Fibroblast of mammary gland (primary cell): ENCODE data around the gene TAF3.

Source experiments
- DNase-seq: peaks from one replicate; pipeline ENCODE4 v3.0.0-alpha.2; 2010; ENCODE audit warnings: low read depth
- H3K4me3 ChIP-seq: 2 replicates; pipeline ENCODE4 v1.5.1; 2011; ENCODE audit warnings: low read depth, mild to moderate bottlenecking, low read length, moderate library complexity; ENCODE audit not compliant: control insufficient read depth
- CTCF ChIP-seq: conservative IDR thresholded peaks from 2 replicates; pipeline ENCODE4 v1.5.1; 2011; ENCODE audit warnings: low read depth, low read length, inconsistent platforms; ENCODE audit not compliant: control insufficient read depth, insufficient read depth

TAF3 gene

GRCh38 chr10:7874864-7875263 is 56.6 kb downstream of the TAF3 start:
- no peak overlapping the region for H3K4me3 ChIP-seq
- no peak for TF ChIP-seq CTCF
- no peak for DNase-seq

- no peak for TF ChIP-seq CTCF
- DNase-seq = no peak
- H3K4me3 ChIP-seq = no peak overlapping the region
Measured at GRCh38 chr10:7876541-7877127, 58.3 kb downstream of the TAF3 start.

GRCh38 chr10:7881119-7881518 is 62.8 kb downstream of the TAF3 start:
- no peak for DNase-seq
- TF ChIP-seq CTCF = no peak
- no peak overlapping the region for H3K4me3 ChIP-seq

GRCh38 chr10:7886056-7886455 is 67.8 kb downstream of the TAF3 start:
- H3K4me3 ChIP-seq = no peak overlapping the region
- TF ChIP-seq CTCF = no peak
- no peak for DNase-seq

GRCh38 chr10:7887174-7887816 is 69.0 kb downstream of the TAF3 start:
- peak; percentile 17 for DNase-seq
- TF ChIP-seq CTCF = no peak

GRCh38 chr10:7889947-7890542 is 71.7 kb downstream of the TAF3 start:
- no peak overlapping the region for H3K4me3 ChIP-seq
- DNase-seq = no peak
- TF ChIP-seq CTCF = no peak

More at GRCh38 chr10:7887174-7887816, 69.0 kb downstream of the TAF3 start:
- H3K4me3 ChIP-seq = no peak overlapping the region

GRCh38 chr10:7890781-7891180 is 72.5 kb downstream of the TAF3 start:
- TF ChIP-seq CTCF = no peak
- no peak for DNase-seq
- H3K4me3 ChIP-seq = no peak overlapping the region
